Hematopoietic multipotent progenitor cell treated with erythropoietin and hydrocortisone succinate and interleukin-3 and kit ligand, for 15 days (in vitro differentiated cells): ENCODE results near the gene ADGRD1.

Experiments used
- DNase-seq: peaks from one replicate; pipeline ENCODE4 v3.0.0-alpha.2; 2015; ENCODE audit warnings: low spot score

The ADGRD1 gene

DNA sequence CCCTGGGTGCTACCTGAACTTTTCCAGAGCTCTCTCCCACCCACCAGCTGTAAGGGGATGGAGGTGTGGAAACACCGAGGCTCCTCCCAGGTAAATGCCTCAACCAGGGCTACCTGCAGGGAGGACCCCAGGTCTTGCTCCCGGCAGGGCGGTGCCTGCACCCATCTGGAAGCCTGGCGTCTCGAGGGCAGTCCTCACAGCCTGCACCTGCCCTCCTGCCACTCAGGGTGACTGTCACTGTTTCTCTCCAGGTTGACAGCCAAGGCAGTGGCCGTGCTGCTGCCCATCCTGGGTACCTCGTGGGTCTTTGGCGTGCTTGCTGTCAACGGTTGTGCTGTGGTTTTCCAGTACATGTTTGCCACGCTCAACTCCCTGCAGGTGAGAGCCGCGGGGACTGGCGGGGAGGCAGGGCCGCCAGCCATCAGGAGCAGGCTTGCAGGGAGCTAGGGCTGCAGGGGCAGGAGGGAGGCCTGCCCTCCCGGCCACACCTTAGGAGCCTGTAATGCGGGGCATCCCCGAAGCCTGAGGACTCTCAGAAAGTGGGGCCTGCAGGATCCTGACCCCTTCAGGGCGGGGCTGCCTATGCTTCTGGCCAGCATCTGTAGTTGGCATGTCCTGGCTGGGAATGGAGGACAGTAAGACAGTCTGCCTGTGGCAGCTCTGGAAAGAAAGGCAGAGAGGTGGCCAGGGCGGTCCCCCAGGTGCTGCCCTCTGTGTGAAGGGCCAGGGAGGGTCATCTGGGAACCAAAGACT, 182.3 kb downstream of the ADGRD1 start:
- no peak for DNase-seq

GRCh38 chr12:131136539-131136872, 182.8 kb downstream of the ADGRD1 start:
- DNase-seq, result no peak

DNA sequence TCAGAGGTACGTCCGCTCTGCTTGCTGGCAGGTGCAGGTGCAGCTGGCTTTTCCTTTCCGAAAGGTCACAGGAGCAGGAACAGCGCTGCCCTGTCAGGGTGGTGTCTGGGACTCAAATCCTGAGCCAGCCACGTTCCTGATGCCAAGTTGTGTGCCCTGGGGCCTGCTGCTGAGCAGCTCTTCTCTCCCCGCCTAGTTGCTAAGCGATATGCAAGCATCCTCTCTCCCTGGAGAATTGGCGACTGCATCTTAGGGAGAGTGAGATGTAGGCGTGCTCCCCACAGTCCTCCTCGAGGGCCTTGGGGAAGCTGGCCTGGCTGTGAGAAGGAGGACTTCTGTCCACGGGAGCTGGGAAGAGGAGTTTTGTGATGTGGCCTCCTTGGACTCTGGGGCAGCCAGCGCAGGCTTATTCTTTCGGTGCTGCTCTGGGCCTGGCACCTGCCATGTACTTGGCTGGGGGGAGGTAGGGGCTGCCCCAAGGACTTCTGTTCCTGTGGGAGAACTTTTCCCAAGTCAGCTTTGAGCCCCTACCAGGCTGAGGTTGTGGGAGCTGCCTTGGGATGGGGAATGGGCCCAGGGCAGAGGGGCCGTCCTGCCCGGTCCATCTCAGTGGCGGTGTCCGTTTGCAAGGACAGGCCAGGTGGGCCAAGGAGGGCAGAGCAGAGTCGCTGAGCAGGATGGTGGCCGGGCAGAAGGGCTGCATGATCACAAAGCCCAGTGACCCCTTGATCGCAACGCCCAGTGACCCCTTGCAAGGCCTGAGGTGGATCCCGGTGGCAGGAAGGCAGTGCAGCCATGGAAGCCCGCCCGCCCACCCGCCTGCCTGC, 183.5 kb downstream of the ADGRD1 start:
- DNase-seq, result no peak

GRCh38 chr12:131137836-131138637, 184.3 kb downstream of the ADGRD1 start:
- no peak for DNase-seq

DNA sequence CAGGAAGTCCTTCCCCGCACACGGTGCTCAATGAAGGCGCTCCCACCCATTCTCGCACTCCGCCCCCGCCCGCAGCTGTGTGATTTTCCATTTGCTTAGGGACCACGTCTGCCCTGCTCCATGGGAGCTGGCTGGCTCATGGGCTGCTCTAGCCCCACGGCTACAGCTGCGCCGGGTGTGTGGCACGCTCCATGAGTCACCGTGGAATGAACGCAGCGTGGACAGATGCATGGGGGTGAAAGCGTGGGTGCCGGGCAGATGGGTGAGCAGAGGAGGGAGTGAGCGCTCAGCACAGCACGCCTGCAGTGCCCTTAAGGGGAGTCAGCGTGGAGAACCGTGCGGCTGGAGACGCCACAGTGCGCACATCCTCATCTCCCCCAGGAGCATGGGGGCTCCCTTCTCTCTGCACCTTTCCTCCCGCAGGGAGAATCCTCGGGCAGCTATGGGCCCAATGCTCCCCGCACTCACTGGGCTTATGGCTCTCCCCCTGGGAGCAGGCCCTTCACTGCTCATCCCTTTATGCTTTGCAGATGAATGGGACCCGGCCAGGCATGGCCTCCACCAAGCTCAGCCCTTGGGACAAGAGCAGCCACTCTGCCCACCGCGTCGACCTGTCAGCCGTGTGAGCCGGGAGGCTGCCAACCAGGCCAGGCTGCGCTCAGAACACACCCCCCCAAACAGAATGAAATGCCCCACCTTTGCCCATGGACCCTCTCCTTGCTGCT, 185.1 kb downstream of the ADGRD1 start:
- no peak for DNase-seq

DNA sequence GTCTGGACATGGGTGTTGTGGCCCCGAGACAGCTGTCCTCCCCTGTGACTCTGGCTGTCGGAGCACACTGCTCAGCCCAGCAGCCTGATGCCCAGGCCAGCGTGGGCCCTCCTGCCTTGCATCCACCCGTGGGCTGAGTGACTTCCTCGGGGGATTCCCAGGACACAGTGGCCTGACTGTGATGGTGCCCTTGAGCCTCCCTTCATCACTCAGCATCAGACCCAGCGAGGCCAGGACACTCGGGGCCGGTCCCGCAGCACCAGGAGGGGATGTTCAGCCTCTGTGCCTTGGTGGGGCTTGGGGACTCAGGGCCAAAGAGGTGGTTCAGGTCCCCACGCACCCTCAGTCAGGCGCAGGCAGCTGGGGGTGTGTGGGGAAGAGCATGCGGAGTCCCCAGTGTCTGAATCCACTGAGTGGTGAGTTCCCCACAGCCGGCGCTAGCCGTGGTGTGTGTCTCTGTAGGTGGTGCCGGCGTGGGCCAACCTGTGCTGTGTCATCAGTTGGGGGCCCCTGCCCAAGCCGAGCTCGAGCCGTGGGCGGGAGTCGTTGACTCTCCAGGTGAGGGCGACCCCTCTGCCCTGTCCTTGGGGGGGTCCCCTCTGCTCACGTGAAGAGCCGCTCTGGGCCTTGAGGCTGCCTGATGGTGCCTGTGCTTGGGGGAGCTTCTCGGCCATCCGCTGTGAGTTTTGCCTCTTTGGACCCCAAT, 185.8 kb downstream of the ADGRD1 start:
- DNase-seq, result no peak

DNA sequence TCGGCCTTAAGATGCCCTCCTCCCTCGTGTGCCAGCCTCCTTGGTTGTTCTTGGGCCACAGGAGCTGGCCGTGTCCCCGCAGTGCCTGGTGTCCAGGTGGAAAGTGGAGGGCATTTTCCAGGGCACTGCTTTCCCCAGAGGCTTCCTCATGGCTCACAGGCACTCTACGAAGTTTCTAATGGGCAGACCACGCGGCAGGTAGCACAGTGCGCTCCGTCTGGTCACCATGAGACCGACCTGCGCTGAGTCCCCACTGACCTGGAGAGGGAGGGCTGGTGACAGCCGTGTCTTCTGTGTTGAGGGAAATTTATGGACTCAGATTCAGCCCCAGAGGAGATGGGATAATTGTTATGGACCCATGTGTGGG, 186.3 kb downstream of the ADGRD1 start:
- DNase-seq, result no peak

- DNase-seq, result no peak
Observed at GRCh38 chr12:131140697-131141096, 187.0 kb downstream of the ADGRD1 start.

DNA sequence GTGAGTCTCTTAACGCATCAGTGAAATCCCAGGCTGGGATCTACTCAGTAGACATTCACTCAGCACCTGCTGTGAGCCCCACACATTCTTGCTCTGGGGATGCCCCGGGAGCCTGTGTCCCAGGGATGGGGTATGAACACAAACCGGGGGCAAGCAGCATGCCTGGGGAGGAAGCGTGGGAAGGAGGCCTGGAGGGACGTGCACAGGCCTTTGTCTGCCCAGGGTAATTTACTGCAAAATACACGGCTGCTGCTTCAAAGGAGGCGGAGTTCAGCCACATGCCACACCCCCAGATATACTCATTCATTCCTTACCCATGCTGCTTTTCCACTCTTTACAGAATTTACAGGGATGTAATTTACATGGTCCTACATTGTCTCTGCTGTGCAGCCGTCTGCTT, 187.8 kb downstream of the ADGRD1 start:
- no peak for DNase-seq

DNA sequence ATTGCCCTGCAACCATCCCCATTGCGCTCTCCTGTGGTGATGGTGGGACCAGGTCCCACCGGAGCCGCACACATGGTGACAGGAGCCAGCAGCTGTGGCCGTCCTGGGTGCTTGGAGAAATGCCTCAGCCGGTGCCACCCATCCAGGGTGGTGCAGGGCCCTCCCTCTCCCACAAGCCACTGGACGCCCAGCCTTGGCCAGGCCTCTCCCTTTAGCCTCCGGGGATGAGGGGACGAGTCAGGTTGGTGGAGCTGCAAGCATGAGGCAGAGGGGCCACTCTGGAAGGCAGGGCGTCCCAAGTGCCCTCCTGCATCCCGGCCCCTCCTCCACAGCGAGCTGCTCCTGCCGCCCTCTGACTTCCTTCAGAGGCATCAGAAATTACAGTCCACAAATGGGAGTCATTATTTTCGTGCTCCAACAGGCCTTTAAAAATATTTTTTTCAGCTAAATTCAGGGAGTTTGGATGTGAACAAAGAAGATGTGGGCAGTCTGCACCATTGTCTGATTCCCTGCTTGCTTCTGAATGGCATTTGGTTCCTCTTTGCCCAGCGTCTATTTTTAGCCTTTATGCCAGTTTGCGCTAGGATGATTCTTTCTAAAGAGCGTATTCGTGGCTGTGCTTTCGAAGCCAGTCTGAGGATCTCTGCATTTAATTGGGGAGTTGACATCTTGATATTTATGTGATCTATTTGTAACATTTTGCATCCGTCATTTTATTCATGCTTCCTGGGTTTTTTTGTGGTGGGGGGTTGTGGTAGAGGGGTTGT, 189.4 kb downstream of the ADGRD1 start:
- DNase-seq, result no peak

DNA sequence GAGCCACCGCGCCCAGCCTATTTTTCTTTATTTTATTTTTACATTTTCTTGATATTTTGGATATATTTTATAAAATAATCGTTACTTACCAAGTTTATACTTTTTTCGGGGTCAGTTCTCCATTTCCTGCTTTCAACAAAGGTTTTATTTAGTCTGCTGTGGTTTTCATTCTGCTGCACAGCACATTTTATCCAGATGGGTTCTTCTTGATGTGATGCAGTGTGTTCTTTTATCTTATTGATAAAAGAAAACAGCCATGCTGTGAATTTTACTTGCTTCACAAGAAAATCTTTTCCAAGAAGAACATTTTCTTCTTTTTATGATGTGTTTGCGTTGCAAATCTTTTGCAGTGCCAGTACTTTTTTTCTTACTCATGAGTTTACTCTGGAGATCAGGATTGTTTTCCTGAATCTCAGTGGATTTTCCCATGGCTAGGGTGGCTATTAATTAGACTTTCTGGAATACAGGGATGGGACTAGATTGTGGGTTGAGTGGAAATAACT, 192.5 kb downstream of the ADGRD1 start:
- DNase-seq, result no peak

DNA sequence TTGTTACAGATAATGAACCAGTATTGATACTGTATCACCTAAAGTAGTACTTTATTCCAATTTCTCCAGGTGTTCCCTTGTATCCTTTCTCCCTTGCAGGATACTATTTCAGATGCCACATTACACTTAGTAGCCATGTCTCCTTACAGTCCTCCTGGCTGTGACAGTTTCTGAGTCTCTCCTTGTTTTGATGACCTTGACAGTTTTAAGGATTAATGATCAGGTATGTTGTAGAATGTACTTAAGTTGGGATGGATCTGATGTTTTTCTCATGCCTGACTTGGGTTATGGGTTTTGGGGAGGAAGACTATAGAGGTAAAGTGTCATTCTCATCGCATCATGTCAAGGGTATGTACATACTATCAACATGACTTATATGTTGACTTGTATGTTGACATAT, 193.6 kb downstream of the ADGRD1 start:
- no peak for DNase-seq

- DNase-seq, result no peak
Observed at GRCh38 chr12:131147894-131148293, 194.2 kb downstream of the ADGRD1 start.

DNA sequence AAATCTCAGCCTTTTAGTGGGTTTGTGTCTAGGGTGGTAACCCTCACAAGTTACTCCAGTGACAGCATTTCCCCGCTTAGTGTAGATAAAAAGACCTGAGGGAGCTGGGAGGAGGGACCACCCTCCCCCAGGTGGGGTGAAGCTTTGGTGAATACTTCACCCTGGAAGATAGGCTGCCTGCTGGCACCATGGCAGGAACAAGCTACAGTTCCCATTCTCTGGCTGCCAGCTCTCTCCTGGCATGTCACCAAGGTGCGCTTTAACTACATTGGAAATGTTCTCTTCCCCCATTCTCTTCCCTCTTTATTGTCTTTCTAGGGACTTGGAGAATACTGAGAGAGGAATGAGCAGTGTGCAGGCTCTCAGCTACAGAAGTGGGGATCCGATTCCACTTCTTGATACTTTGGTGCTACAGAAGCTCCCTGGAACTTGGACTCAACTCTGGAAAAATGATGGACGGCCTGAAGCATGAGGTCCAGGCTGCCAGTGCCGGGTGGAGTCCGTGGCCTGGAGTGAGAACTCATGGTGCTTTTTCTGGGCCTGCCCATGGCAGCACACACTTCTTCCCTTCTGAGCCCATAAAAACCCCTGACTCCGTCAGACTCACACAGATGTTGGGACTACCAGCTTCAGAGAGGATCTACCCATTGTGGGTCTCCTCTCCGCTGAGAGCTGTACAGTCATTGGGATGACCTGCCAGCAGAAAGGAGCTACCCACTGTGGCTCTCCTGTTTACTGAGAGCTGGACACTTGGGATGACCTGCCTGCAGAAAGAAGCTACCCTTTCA, 198.0 kb downstream of the ADGRD1 start:
- no peak for DNase-seq

DNA sequence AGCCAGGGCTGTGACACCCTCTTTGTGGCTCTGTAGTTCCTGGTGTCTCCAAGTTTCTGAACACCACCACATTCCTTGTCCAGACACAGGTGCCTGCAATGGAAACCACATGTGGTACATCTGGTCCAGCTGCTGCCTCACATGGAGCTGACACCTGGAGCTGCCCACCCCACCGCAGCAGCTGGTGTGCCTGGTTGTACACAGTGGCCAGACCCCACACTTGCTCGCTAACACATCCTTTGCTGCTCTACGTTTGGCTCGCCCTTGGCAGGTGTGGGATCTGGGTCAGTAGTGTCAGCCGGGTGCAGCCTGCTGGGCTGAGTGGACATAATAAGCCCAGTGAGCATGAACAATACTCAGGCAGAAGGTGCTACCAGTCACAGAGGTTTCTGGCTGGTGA, 198.9 kb downstream of the ADGRD1 start:
- no peak for DNase-seq

GRCh38 chr12:131153016-131153415, 199.3 kb downstream of the ADGRD1 start:
- DNase-seq, result no peak

DNA sequence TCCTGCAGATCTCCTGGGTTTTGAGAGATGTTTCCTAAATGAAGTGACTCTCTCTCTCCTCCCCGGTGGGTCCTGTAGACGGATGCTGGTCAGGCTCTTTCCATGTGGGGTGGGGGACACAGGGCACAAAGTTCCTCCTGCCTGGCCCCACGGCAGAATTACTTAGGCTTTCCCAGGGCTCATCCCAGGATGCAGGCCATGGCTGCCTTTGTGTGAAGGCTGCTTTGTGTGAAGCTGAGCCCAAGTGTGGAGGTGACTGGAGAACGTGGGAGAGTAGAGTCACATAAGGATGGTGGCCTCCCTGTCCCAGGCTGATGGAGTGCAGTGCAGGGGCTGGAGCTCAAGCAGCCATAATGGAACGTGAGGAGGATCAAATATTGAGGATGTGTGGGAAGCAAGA, 200.2 kb downstream of the ADGRD1 start:
- DNase-seq, result no peak

DNA sequence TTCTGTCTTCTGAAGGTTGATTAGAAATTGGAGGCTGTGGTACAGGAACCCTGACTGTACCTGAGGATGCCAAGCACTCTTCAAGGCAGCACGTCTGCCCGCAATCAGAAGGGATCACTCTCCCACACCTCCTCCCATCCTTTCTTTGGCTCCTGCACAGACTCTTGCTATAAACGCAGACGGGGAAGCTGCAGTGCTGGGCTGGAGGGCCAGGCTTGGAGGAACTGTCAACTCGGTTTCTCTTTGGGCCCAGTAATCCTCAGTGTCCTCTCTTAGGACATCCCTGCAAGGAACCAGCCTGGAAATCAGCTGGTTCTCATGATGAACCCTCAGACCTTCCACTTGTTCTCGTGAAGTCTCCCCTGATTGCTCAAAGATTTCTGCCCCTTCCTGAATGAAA, 201.4 kb downstream of the ADGRD1 start:
- no peak for DNase-seq

DNA sequence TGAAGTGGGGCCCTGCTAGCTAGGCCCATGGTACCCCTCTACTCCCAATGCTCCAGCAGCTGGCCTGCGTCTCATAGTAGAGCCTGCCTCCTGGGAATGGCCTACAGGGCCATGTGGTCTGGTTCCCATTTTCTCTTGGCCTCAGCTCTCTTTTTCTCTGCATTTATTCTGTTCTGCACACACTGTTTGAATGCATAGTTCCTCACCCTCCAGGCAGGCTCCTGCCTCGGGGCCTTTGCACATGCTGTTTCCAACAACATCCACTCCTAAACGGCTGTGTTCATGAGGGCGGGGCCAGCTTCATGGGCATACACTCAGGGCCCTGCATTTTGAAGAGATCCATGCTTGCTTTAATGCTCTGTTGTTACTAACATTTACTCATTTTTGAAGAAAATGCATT, 204.0 kb downstream of the ADGRD1 start:
- no peak for DNase-seq

DNA sequence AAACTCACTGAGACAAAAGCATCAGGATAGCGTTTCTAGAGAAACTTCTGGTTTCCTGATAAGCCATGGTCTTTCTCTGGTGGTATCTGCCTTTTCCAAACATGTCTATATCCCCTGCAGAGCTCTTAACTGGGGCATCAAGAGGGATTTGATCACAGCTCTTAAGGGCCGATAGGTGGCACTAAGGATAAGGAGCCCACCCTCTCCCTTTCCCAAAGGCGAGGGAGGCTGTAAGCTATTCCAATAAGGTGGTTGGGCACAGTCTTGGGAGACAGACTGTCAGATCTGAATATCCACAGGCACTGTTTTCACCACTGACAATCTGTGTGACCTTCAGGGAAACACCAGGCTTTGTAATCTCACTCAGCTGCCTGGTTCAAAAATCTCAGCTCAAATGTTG, 206.0 kb downstream of the ADGRD1 start:
- DNase-seq, result no peak
